ENCODE data around the gene ATP8A2. TPM values are rescaled to one million over a fixed set of nuclear protein-coding genes. Genes with fewer than 3 reads are reported as not detected.
A peak's percentile ranks its signal among the peaks of the same experiment; 100 is the strongest.

ATP8A2 gene
- total RNA-seq, 3 donors from 2014 or later (not counting 1 experiment from before 2014, with no cell fraction given), result 0.43 to 0.68 (median 0.59) TPM

DNA sequence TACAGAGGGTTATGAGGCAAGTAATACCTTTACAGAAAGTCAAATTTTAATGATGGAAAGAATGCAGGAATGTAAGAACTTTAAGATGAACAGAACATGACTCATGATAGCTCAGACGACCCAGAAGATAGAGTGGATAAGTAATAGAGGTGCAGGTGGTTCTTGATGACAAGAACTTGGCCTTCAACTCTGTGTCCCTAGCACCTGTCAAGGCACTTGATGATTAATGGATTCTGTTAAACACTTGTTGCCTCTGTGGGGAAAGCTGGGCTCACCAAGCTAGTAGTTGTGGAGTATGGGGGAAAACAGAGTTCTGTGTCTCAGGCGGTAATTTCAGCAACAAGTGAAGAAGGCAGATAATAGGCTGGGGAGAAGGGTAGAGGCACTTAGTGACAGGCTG, 306.2 kb downstream of the ATP8A2 start:
- H3K27ac ChIP-seq (ENCODE audit: low read length), result no peak overlapping the region
- 77% methylated on average over 2 of the region's 2 CpGs for WGBS (ENCODE audit: insufficient coverage)
- no peak for DNase-seq
- peaks cover 23 to 77% of the 10 kb centered on the region in 2 donors for H3K27me3 Mint-ChIP-seq (ENCODE audit: low read depth in 2 of 2)
- no peaks in the 10 kb centered on the region for H3K4me1 ChIP-seq (ENCODE audit: control insufficient read depth, insufficient read depth, low read length)
- intact Hi-C loops (cut with micrococcal nuclease), result no loop called here
- H3K36me3 ChIP-seq (ENCODE audit: control insufficient read depth, insufficient read depth, low read length), result no peaks in the 10 kb centered on the region
- no peaks in the 10 kb centered on the region for H3K9me3 Mint-ChIP-seq
- peaks cover 0 to 5% of the 10 kb centered on the region in 2 donors for H3K4me1 Mint-ChIP-seq
- H3K4me3 ChIP-seq (ENCODE audit: low read length), result no peak overlapping the region
- TF ChIP-seq, protein P1, sequence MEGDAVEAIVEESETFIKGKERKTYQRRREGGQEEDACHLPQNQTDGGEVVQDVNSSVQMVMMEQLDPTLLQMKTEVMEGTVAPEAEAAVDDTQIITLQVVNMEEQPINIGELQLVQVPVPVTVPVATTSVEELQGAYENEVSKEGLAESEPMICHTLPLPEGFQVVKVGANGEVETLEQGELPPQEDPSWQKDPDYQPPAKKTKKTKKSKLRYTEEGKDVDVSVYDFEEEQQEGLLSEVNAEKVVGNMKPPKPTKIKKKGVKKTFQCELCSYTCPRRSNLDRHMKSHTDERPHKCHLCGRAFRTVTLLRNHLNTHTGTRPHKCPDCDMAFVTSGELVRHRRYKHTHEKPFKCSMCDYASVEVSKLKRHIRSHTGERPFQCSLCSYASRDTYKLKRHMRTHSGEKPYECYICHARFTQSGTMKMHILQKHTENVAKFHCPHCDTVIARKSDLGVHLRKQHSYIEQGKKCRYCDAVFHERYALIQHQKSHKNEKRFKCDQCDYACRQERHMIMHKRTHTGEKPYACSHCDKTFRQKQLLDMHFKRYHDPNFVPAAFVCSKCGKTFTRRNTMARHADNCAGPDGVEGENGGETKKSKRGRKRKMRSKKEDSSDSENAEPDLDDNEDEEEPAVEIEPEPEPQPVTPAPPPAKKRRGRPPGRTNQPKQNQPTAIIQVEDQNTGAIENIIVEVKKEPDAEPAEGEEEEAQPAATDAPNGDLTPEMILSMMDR (IDR thresholded peaks at IDR 0.05), result no peak
- no peak for ATAC-seq
- no peak overlapping the region for H3K27ac Mint-ChIP-seq
- no peak overlapping the region for H3K4me3 Mint-ChIP-seq
- no peaks in the 10 kb centered on the region for H3K27me3 ChIP-seq (ENCODE audit: control insufficient read depth, insufficient read depth, low read length)
- no peaks in the 10 kb centered on the region for H3K9me3 ChIP-seq (ENCODE audit: control insufficient read depth, insufficient read depth, low read length)
- H3K36me3 Mint-ChIP-seq, result no peaks in the 10 kb centered on the region

DNA sequence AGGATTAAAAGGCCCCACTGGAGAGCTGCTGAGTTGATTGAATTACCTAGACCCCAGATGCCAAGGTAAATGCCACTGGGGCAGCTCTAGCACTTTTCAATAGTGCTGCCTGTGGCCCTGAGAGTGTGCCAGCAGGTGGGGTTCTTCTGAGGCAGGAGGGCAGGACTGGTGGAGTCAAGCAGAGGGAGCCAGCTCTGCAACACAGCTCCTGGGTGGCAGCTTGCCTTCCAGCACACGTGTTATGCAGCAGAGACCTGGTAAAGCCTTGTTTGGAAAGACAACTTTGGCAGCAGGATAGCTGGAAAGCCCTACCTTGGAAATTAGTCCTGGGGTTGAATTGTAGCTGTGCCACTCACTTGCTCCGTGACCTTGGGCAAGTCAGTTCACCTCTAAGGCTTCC, 306.6 kb downstream of the ATP8A2 start:
- WGBS (ENCODE audit: insufficient coverage), result 64% methylated on average over 1 of the region's 2 CpGs
- Mint-ChIP-seq H3K27ac (no peak overlapping the region), H3K9me3 (no peaks in the 10 kb centered on the region), H3K36me3 (no peaks in the 10 kb centered on the region), H3K27me3 (ENCODE audit: low read depth in 2 of 2) (peaks cover 19 to 72% of the 10 kb centered on the region in 2 donors), H3K4me3 (no peak overlapping the region), H3K4me1 (peaks cover 0 to 5% of the 10 kb centered on the region in 2 donors)
- TF ChIP-seq, protein P1 (IDR thresholded peaks at IDR 0.05), result no peak
- ATAC-seq, result peak in 2 of 3 donors; percentile 35 to 36
- no peaks in the 10 kb centered on the region for H3K27me3 ChIP-seq (ENCODE audit: control insufficient read depth, insufficient read depth, low read length)
- no peaks in the 10 kb centered on the region for H3K4me1 ChIP-seq (ENCODE audit: control insufficient read depth, insufficient read depth, low read length)
- H3K36me3 ChIP-seq (ENCODE audit: control insufficient read depth, insufficient read depth, low read length), result no peaks in the 10 kb centered on the region
- no peaks in the 10 kb centered on the region for H3K9me3 ChIP-seq (ENCODE audit: control insufficient read depth, insufficient read depth, low read length)
- peak in 1 of 2 donors; percentile 45 for DNase-seq
- H3K27ac ChIP-seq (ENCODE audit: low read length), result no peak overlapping the region
- intact Hi-C loops (cut with micrococcal nuclease), result no loop called here
- H3K4me3 ChIP-seq (ENCODE audit: low read length), result no peak overlapping the region

DNA sequence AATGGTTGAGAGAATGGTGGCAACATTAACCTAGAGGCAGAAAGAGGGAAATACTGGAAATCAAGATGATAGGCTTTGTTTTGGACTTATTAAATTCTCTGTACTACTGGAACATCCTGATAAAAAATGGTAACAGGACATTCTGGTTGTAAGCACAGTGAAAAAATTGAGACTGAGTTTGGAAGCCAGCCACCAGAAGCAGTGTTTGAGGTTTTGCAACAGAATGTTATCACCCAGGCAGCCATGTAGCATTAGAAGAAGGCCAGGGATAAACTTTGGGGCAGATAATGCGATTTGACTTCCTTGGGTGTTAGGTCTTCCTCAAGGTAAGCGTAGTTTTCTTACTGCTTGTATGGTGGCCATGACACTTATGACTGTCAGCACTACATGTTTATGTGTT, 307.4 kb downstream of the ATP8A2 start:
- no peaks in the 10 kb centered on the region for H3K9me3 ChIP-seq (ENCODE audit: control insufficient read depth, insufficient read depth, low read length)
- H3K4me1 ChIP-seq (ENCODE audit: control insufficient read depth, insufficient read depth, low read length), result no peaks in the 10 kb centered on the region
- intact Hi-C loops (cut with micrococcal nuclease), result no loop called here
- ATAC-seq (no peak), DNase-seq (no peak)
- H3K4me3 ChIP-seq (ENCODE audit: low read length), result no peak overlapping the region
- TF ChIP-seq, protein P1 (IDR thresholded peaks at IDR 0.05), result no peak
- no peaks in the 10 kb centered on the region for H3K27me3 ChIP-seq (ENCODE audit: control insufficient read depth, insufficient read depth, low read length)
- Mint-ChIP-seq H3K4me1 (peaks cover 0 to 5% of the 10 kb centered on the region in 2 donors), H3K27ac (no peak overlapping the region), H3K36me3 (no peaks in the 10 kb centered on the region), H3K27me3 (ENCODE audit: low read depth in 2 of 2) (peaks cover 15 to 65% of the 10 kb centered on the region in 2 donors), H3K9me3 (no peaks in the 10 kb centered on the region), H3K4me3 (no peak overlapping the region)
- whole genome bisulfite sequencing (ENCODE audit: insufficient coverage), result 81% methylated on average over 2 of the region's 2 CpGs
- no peak overlapping the region for H3K27ac ChIP-seq (ENCODE audit: low read length)
- no peaks in the 10 kb centered on the region for H3K36me3 ChIP-seq (ENCODE audit: control insufficient read depth, insufficient read depth, low read length)

- peaks cover 10 to 57% of the 10 kb centered on the region in 2 donors for H3K27me3 Mint-ChIP-seq (ENCODE audit: low read depth in 2 of 2)
- no peaks in the 10 kb centered on the region for H3K9me3 Mint-ChIP-seq
- intact Hi-C loops (cut with micrococcal nuclease), result no loop called here
- H3K36me3 Mint-ChIP-seq, result no peaks in the 10 kb centered on the region
- no peak overlapping the region for H3K4me3 Mint-ChIP-seq
- H3K27ac ChIP-seq (ENCODE audit: low read length), result no peak overlapping the region
- 74% methylated on average over 5 of the region's 5 CpGs for WGBS (ENCODE audit: insufficient coverage)
- no peaks in the 10 kb centered on the region for H3K36me3 ChIP-seq (ENCODE audit: control insufficient read depth, insufficient read depth, low read length)
- H3K4me3 ChIP-seq (ENCODE audit: low read length), result no peak overlapping the region
- ATAC-seq, result no peak
- H3K4me1 Mint-ChIP-seq, result peaks cover 0 to 5% of the 10 kb centered on the region in 2 donors
- no peaks in the 10 kb centered on the region for H3K27me3 ChIP-seq (ENCODE audit: control insufficient read depth, insufficient read depth, low read length)
- no peaks in the 10 kb centered on the region for H3K9me3 ChIP-seq (ENCODE audit: control insufficient read depth, insufficient read depth, low read length)
- TF ChIP-seq, protein P1 (IDR thresholded peaks at IDR 0.05), result no peak
- H3K4me1 ChIP-seq (ENCODE audit: control insufficient read depth, insufficient read depth, low read length), result no peaks in the 10 kb centered on the region
- no peak for DNase-seq
- no peak overlapping the region for H3K27ac Mint-ChIP-seq
Observed at GRCh38 chr13:25679936-25680335, 308.2 kb downstream of the ATP8A2 start.

All from natural killer cell (primary cell).